HepG2 (cell line): ENCODE data around the gene TAS2R60. TPM values are rescaled to one million over a fixed set of nuclear protein-coding genes. Genes with fewer than 3 reads are reported as not detected.

Experiments used
- ATAC-seq: fragments of 200-7000 bp; cut with Tn5 transposase; 3 replicates; pipeline ENCODE4 v1.9.1; 2020; ENCODE audit warnings: mild to moderate bottlenecking, moderate library complexity
- BruUV-seq: library from RNA; stranded (reverse); fragments of 400-500 nt; replicated peaks from 2 replicates; lab custom pipeline; 2021; lab: Mats Ljungman, UMichigan
- CTCF ChIA-PET: fragments of 300-600 bp; formaldehyde crosslinking; extraction: SDS; loops from one replicate; lab custom pipeline; 2021; ENCODE audit warnings: low total read pairs, inconsistent platforms, low intra/inter-chr PET ratio; lab: Yijun Ruan, JAX
- POLR2A ChIA-PET: fragments of 350-600 bp; sonication (Branson Sonifier 250); formaldehyde crosslinking; loops from one replicate; lab custom pipeline; 2020; ENCODE audit warnings: antibody characterized with exemption, inconsistent platforms; lab: Yijun Ruan, JAX
- DNase-seq: peaks from one replicate; pipeline ENCODE4 v3.0.0-alpha.2; 2015; ENCODE audit warnings: low spot score
- FAIRE-seq: peaks from 3 replicates; lab custom pipeline; 2011; peaks lifted over from hg19 to GRCh38; lab: Jason Lieb, UNC
- H2AFZ ChIP-seq: one replicate; pipeline ENCODE4 v1.6.1; 2011; ENCODE audit warnings: low read length, inconsistent platforms
- H3K27ac ChIP-seq: fragments of 300-600 bp; 3 replicates; pipeline ENCODE4 v1.8.0; 2011; ENCODE audit warnings: mixed run types, mild to moderate bottlenecking, mixed read lengths, low read length, inconsistent platforms; ENCODE audit not compliant: insufficient read depth; ENCODE audit errors: extremely low read length
- H3K27me3 ChIP-seq, 2 experiments: fragments of 200-600 bp in 1 of 2; 2 replicates in 1 of 2; 3 replicates in 1 of 2; pipeline versions ENCODE4 v1.6.0 to v1.8.0; 2011; ENCODE audit warnings: low read length in 2 of 2, mild to moderate bottlenecking in 2 of 2, moderate library complexity in 2 of 2, inconsistent platforms in 1 of 2; ENCODE audit not compliant: insufficient read depth in 2 of 2, control insufficient read depth in 1 of 2
- H3K36me3 ChIP-seq, 2 experiments: fragments of 200-600 bp in 1 of 2; replicated peaks in 1 of 2; 2 replicates in 1 of 2; 3 replicates in 1 of 2; pipeline versions ENCODE4 v1.5.1 to v1.8.0; 2011; ENCODE audit warnings: low read length in 2 of 2, inconsistent platforms in 1 of 2; ENCODE audit not compliant: insufficient read depth in 2 of 2, control insufficient read depth in 1 of 2
- H3K4me1 ChIP-seq: 2 replicates; pipeline ENCODE4 v1.5.1; 2012; ENCODE audit warnings: low read length, inconsistent platforms; ENCODE audit not compliant: insufficient read depth
- H3K4me2 ChIP-seq: 2 replicates; pipeline ENCODE4 v1.6.0; 2011; ENCODE audit warnings: low read depth, low read length, inconsistent platforms
- H3K4me3 ChIP-seq, 3 experiments: fragments of 200-600 bp in 1 of 3; sonication (generic), shearing (Covaris generic) in 1 of 3; replicated peaks in 1 of 3; 2 replicates each; pipeline ENCODE4 v1.5.1; 2011 to 2016; ENCODE audit warnings: low read length in 3 of 3, inconsistent platforms in 2 of 3, low read depth in 2 of 3, mild to moderate bottlenecking in 2 of 3, control low read depth in 1 of 3, mixed read lengths in 1 of 3; ENCODE audit not compliant: insufficient read depth in 1 of 3
- H3K79me2 ChIP-seq: one replicate; pipeline ENCODE4 v1.6.1; 2011; ENCODE audit warnings: low read length, inconsistent platforms; ENCODE audit not compliant: insufficient read depth
- H3K9ac ChIP-seq: 2 replicates; pipeline ENCODE4 v1.6.0; 2011; ENCODE audit warnings: mild to moderate bottlenecking, low read depth, low read length, inconsistent platforms; ENCODE audit not compliant: insufficient read depth
- H3K9me3 ChIP-seq: 2 replicates; pipeline ENCODE4 v1.5.1; 2012; ENCODE audit warnings: mild to moderate bottlenecking, low read length
- H4K20me1 ChIP-seq: 2 replicates; pipeline ENCODE4 v1.6.0; 2011; ENCODE audit warnings: inconsistent platforms, mild to moderate bottlenecking, low read length, moderate library complexity; ENCODE audit not compliant: insufficient read depth
- BRD4 ChIP-seq: sonication (generic); formaldehyde crosslinking; IDR thresholded peaks from 2 replicates; pipeline ENCODE4 v1.4.0; 2020; ENCODE audit warnings: missing genetic modification reagents
- RFXANK ChIP-seq: IDR thresholded peaks from 2 replicates; pipeline ENCODE4 v1.6.1; 2016
- RORA ChIP-seq: sonication (generic); formaldehyde crosslinking; IDR thresholded peaks from 2 replicates; pipeline ENCODE4 v1.5.0; 2020; ENCODE audit warnings: mild to moderate bottlenecking, missing genetic modification reagents, moderate library complexity
- SMAD3 ChIP-seq: sonication (generic); formaldehyde crosslinking; IDR thresholded peaks from 2 replicates; pipeline ENCODE4 v1.4.0; 2020; ENCODE audit warnings: missing genetic modification reagents
- SP5 ChIP-seq: IDR thresholded peaks from 2 replicates; pipeline ENCODE4 v1.6.1; 2016; ENCODE audit warnings: low read depth, borderline replicate concordance
- ZNF503 ChIP-seq: sonication (generic); formaldehyde crosslinking; IDR thresholded peaks from 2 replicates; pipeline ENCODE4 v1.4.0; 2020; ENCODE audit warnings: missing genetic modification reagents
- ZNF782 ChIP-seq: sonication (generic); formaldehyde crosslinking; IDR thresholded peaks from 2 replicates; pipeline ENCODE4 v1.4.0; 2020; ENCODE audit warnings: missing genetic modification reagents, mild to moderate bottlenecking, borderline replicate concordance
- ZNF792 ChIP-seq: IDR thresholded peaks from 2 replicates; pipeline ENCODE4 v1.6.1; 2016
- WGBS: methylation state at CpG from one replicate; pipeline ENCODE4 v1.1.6; 2017; ENCODE audit warnings: low lambda C conversion rate; 5-methylcytosine and 5-hydroxymethylcytosine counted together
- in situ Hi-C: cut with HindIII; loops from 2 replicates; pipeline ENCODE4 v1.10.0; 2017; ENCODE audit warnings: low pct_unique_long_range_greater_than_20kb; ENCODE audit not compliant: extremely low pct_ligation_motif_present
- intact Hi-C: fragments of 100-400 bp; cut with micrococcal nuclease; formaldehyde crosslinking; loops from one replicate; pipeline ENCODE4 v1.10.0; 2022; ENCODE audit not compliant: unreplicated experiment
- polyA plus RNA-seq, 8 experiments: library from polyadenylated mRNA; depleted of rRNA in 3 of 8; stranded (reverse) in 7 of 8; unstranded in 1 of 8; fragments of >200 nt; fragmentation: Illumina TruSeq in 4 of 8; extraction: Trizol in 4 of 8; gene quantifications; 2 replicates each; pipeline versions ENCODE4 v1.2.1 to v1.2.3, GENCODE V29; 2011 to 2016; ENCODE audit warnings: low read depth in 4 of 8, missing spikeins in 1 of 8, mixed read lengths in 1 of 8; ENCODE audit not compliant: insufficient read depth in 1 of 8
- total RNA-seq, 5 experiments: library from RNA; depleted of rRNA; stranded (reverse); fragments of >200 nt; fragmentation: Illumina TruSeq; extraction: Trizol; gene quantifications; 2 replicates each; pipeline ENCODE4 v1.2.3, GENCODE V29; 2016; ENCODE audit warnings: low read depth in 1 of 5

Gene TAS2R60
- total and polyA plus RNA-seq, 2 of the 13 experiments (the other 11 are each of a cell fraction or from before 2014, with no cell fraction given) = not detected

GRCh38 chr7:143460271-143460979 lies 17.2 kb downstream of the TAS2R60 start:
- ChIA-PET POLR2A (no interaction called here), CTCF (no interaction called here)
- H3K4me3 ChIP-seq = no peak overlapping the region
- FAIRE-seq = no peak
- no TSS peak for BruUV-seq
- no peak overlapping the region for H3K9ac ChIP-seq
- H3K79me2 ChIP-seq = no peaks in the 10 kb centered on the region
- H3K9me3 ChIP-seq = no peaks in the 10 kb centered on the region; the same call in 1 of the 2 replicates
- intact Hi-C loops = no loop called here
- H2AFZ ChIP-seq = no peak overlapping the region
- no peaks in the 10 kb centered on the region for H3K27me3 ChIP-seq
- 0% methylated on average over 4 of the region's 4 CpGs for WGBS
- DNase-seq = no peak
- no peak overlapping the region for H3K4me2 ChIP-seq
- H4K20me1 ChIP-seq = no peaks in the 10 kb centered on the region
- TF ChIP-seq RFXANK (CRISPR knock-in tag) (no peak), BRD4 (CRISPR knock-in tag) (no peak), ZNF503 (no peak), RORA (CRISPR knock-in tag) (no peak), SP5 (CRISPR knock-in tag) (no peak), ZNF782 (CRISPR knock-in tag) (no peak), SMAD3 (CRISPR knock-in tag) (no peak), ZNF792 (CRISPR knock-in tag) (no peak)
- H3K36me3 ChIP-seq = no peaks in the 10 kb centered on the region
- in situ Hi-C loops = no loop called here
- no peak overlapping the region for H3K27ac ChIP-seq
- no peak for ATAC-seq
- H3K4me1 ChIP-seq = no peaks in the 10 kb centered on the region
